ENCODE data around the gene ARHGEF40. TPM values are rescaled to one million over a fixed set of nuclear protein-coding genes. Genes with fewer than 3 reads are reported as not detected.

ARHGEF40 gene
- total RNA-seq, 1 donor from 2014 or later: 65.8 TPM

DNA sequence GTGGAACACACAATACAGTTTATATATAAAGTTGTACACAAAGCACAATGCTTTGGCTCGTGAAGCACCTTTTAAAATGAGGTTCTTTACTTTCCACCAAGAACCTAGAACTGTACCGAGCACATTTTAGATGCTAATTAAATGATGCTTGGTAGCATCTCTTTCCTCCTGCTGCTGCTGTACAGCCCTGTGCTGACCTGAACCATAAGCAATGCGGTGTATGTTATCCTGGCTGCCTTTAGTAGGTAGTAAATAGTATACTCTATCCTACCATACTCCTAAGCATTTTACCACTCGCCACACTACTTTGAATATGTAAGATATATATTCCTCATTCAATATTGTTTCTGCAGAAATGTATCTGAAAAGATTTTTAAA is 15.3 kb upstream of the ARHGEF40 start:
- no peaks in the 10 kb centered on the region for H3K9me3 Mint-ChIP-seq
- H3K27me3 Mint-ChIP-seq: peaks cover 1% of the 10 kb centered on the region
- TF ChIP-seq, protein P1, sequence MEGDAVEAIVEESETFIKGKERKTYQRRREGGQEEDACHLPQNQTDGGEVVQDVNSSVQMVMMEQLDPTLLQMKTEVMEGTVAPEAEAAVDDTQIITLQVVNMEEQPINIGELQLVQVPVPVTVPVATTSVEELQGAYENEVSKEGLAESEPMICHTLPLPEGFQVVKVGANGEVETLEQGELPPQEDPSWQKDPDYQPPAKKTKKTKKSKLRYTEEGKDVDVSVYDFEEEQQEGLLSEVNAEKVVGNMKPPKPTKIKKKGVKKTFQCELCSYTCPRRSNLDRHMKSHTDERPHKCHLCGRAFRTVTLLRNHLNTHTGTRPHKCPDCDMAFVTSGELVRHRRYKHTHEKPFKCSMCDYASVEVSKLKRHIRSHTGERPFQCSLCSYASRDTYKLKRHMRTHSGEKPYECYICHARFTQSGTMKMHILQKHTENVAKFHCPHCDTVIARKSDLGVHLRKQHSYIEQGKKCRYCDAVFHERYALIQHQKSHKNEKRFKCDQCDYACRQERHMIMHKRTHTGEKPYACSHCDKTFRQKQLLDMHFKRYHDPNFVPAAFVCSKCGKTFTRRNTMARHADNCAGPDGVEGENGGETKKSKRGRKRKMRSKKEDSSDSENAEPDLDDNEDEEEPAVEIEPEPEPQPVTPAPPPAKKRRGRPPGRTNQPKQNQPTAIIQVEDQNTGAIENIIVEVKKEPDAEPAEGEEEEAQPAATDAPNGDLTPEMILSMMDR (conservative IDR thresholded peaks at IDR 0.05): no peak
- no peak overlapping the region for H3K27ac Mint-ChIP-seq
- DNase-seq (ENCODE audit: extremely low spot score, unreplicated experiment): no peak
- H3K36me3 Mint-ChIP-seq: no peaks in the 10 kb centered on the region
- peaks cover 27% of the 10 kb centered on the region for H3K4me1 Mint-ChIP-seq (ENCODE audit: unreplicated experiment)
- H3K4me3 Mint-ChIP-seq: no peak overlapping the region

- H3K4me3 Mint-ChIP-seq: no peak overlapping the region
- no peaks in the 10 kb centered on the region for H3K9me3 Mint-ChIP-seq
- peaks cover 4% of the 10 kb centered on the region for H3K27me3 Mint-ChIP-seq
- H3K27ac Mint-ChIP-seq: no peak overlapping the region
- TF ChIP-seq, protein P1 (conservative IDR thresholded peaks at IDR 0.05): no peak
- H3K4me1 Mint-ChIP-seq (ENCODE audit: unreplicated experiment): peaks cover 31% of the 10 kb centered on the region
- H3K36me3 Mint-ChIP-seq: no peaks in the 10 kb centered on the region
- no peak for DNase-seq (ENCODE audit: extremely low spot score, unreplicated experiment)
These were observed 14.5 kb upstream of the ARHGEF40 start for GRCh38 chr14:21055432-21056117.

- TF ChIP-seq, protein P1 (conservative IDR thresholded peaks at IDR 0.05): no peak
- H3K27ac Mint-ChIP-seq: no peak overlapping the region
These were observed 13.5 kb upstream of the ARHGEF40 start for GRCh38 chr14:21056520-21057163.

GRCh38 chr14:21057803-21058675 is 12.1 kb upstream of the ARHGEF40 start, which contains the start of gene RNASE8:
RNASE8 (plus strand) TSS chr14:21057822; CDS start chr14:21057893, 71 bp downstream.
- Mint-ChIP-seq H3K4me1 (ENCODE audit: unreplicated experiment) (peaks cover 33% of the 10 kb centered on the region), H3K9me3 (no peaks in the 10 kb centered on the region), H3K36me3 (no peaks in the 10 kb centered on the region), H3K27ac (no peak within 1 kb of the TSS), H3K4me3 (no peak within 1 kb of the TSS), H3K27me3 (peaks cover 4% of the 10 kb centered on the region)
- no peak for DNase-seq (ENCODE audit: extremely low spot score, unreplicated experiment)
- TF ChIP-seq, protein P1 (conservative IDR thresholded peaks at IDR 0.05): no peak

More at GRCh38 chr14:21056520-21057163, 13.5 kb upstream of the ARHGEF40 start:
- peaks cover 33% of the 10 kb centered on the region for H3K4me1 Mint-ChIP-seq (ENCODE audit: unreplicated experiment)
- H3K27me3 Mint-ChIP-seq: peaks cover 4% of the 10 kb centered on the region
- H3K36me3 Mint-ChIP-seq: no peaks in the 10 kb centered on the region
- no peak overlapping the region for H3K4me3 Mint-ChIP-seq
- no peaks in the 10 kb centered on the region for H3K9me3 Mint-ChIP-seq
- no peak for DNase-seq (ENCODE audit: extremely low spot score, unreplicated experiment)

GRCh38 chr14:21058903-21059302 is 11.2 kb upstream of the ARHGEF40 start:
- H3K36me3 Mint-ChIP-seq: no peaks in the 10 kb centered on the region
- H3K4me3 Mint-ChIP-seq: no peak overlapping the region
- peaks cover 4% of the 10 kb centered on the region for H3K27me3 Mint-ChIP-seq
- H3K4me1 Mint-ChIP-seq (ENCODE audit: unreplicated experiment): peaks cover 40% of the 10 kb centered on the region
- no peak overlapping the region for H3K27ac Mint-ChIP-seq
- TF ChIP-seq, protein P1 (conservative IDR thresholded peaks at IDR 0.05): no peak
- no peak for DNase-seq (ENCODE audit: extremely low spot score, unreplicated experiment)
- no peaks in the 10 kb centered on the region for H3K9me3 Mint-ChIP-seq
